Neuronal stem cell (in vitro differentiated cells): ENCODE data around the gene MIB2.

ENCODE experiments used
- DNase-seq: peaks from one replicate; pipeline ENCODE4 v3.0.0-alpha.2; 2013; ENCODE audit warnings: low spot score
- H2AFZ ChIP-seq: one replicate; pipeline ENCODE4 v1.6.1; 2013; ENCODE audit warnings: mild to moderate bottlenecking, low read length, inconsistent platforms
- H2AK5ac ChIP-seq: 2 replicates; pipeline ENCODE4 v1.6.1; 2013; ENCODE audit warnings: low read depth, mild to moderate bottlenecking, inconsistent platforms, low read length, moderate library complexity, mixed read lengths
- H2BK120ac ChIP-seq: 2 replicates; pipeline ENCODE4 v1.6.1; 2013; ENCODE audit warnings: low read depth, mild to moderate bottlenecking, inconsistent platforms, low read length, moderate library complexity, mixed read lengths
- H2BK12ac ChIP-seq: one replicate; pipeline ENCODE4 v1.6.1; 2013; ENCODE audit warnings: low read length, inconsistent platforms
- H2BK15ac ChIP-seq: 2 replicates; pipeline ENCODE4 v1.6.1; 2013; ENCODE audit warnings: mild to moderate bottlenecking, low read length, inconsistent platforms, mixed read lengths
- H2BK5ac ChIP-seq: one replicate; pipeline ENCODE4 v1.6.1; 2013; ENCODE audit warnings: inconsistent platforms, mild to moderate bottlenecking, low read length, moderate library complexity
- H3K14ac ChIP-seq: one replicate; pipeline ENCODE4 v1.6.1; 2013; ENCODE audit warnings: low read length, inconsistent platforms
- H3K18ac ChIP-seq: 2 replicates; pipeline ENCODE4 v1.6.1; 2013; ENCODE audit warnings: low read length, inconsistent platforms
- H3K23ac ChIP-seq: 2 replicates; pipeline ENCODE4 v1.6.1; 2013; ENCODE audit warnings: low read depth, mild to moderate bottlenecking, mixed read lengths, low read length, inconsistent platforms; ENCODE audit not compliant: poor library complexity
- H3K27ac ChIP-seq: replicated peaks from 3 replicates; pipeline ENCODE4 v1.5.1; 2013; ENCODE audit warnings: low read length, inconsistent platforms
- H3K27me3 ChIP-seq, 3 experiments: 2 replicates each; pipeline ENCODE4 v1.6.1; 2013; ENCODE audit warnings: low read length in 3 of 3, mild to moderate bottlenecking in 2 of 3, inconsistent platforms in 1 of 3, low read depth in 1 of 3, mixed read lengths in 1 of 3, moderate library complexity in 1 of 3; ENCODE audit not compliant: control insufficient read depth in 3 of 3, insufficient read depth in 3 of 3
- H3K36me3 ChIP-seq, 2 donors: replicated peaks in 1 of 2; 2 replicates each; pipeline ENCODE4 v1.6.1; 2013; ENCODE audit warnings: low read length in 2 of 2; ENCODE audit not compliant: control insufficient read depth in 2 of 2, insufficient read depth in 2 of 2
- H3K4ac ChIP-seq: 2 replicates; pipeline ENCODE4 v1.6.1; 2013; ENCODE audit warnings: inconsistent platforms, mild to moderate bottlenecking, low read length, moderate library complexity
- H3K4me1 ChIP-seq, 2 donors: 1 replicate in 1 of 2; 2 replicates in 1 of 2; pipeline ENCODE4 v1.6.1; 2013; ENCODE audit warnings: low read length in 2 of 2, low read depth in 1 of 2; ENCODE audit not compliant: control insufficient read depth in 2 of 2, insufficient read depth in 1 of 2
- H3K4me2 ChIP-seq: one replicate; pipeline ENCODE4 v1.6.1; 2013; ENCODE audit warnings: mild to moderate bottlenecking, low read length, inconsistent platforms; ENCODE audit not compliant: insufficient read depth, poor library complexity, severe bottlenecking
- H3K4me3 ChIP-seq, 2 donors: 2 replicates each; pipeline ENCODE4 v1.5.1; 2013; ENCODE audit warnings: low read length in 2 of 2, mild to moderate bottlenecking in 2 of 2, inconsistent platforms in 1 of 2, moderate library complexity in 1 of 2
- H3K79me1 ChIP-seq: one replicate; pipeline ENCODE4 v1.6.1; 2013; ENCODE audit warnings: low read depth, mild to moderate bottlenecking, inconsistent platforms, low read length, moderate library complexity
- H3K9ac ChIP-seq: one replicate; pipeline ENCODE4 v1.6.1; 2013; ENCODE audit warnings: mild to moderate bottlenecking, low read depth, low read length, inconsistent platforms; ENCODE audit not compliant: poor library complexity
- H3K9me3 ChIP-seq, 2 donors: replicated peaks in 1 of 2; 2 replicates each; pipeline versions ENCODE3 to v1.6.1; 2013; ENCODE audit warnings: low read length in 2 of 2, mild to moderate bottlenecking in 2 of 2, inconsistent platforms in 1 of 2, low read depth in 1 of 2, mixed read lengths in 1 of 2, moderate library complexity in 1 of 2; ENCODE audit not compliant: control insufficient read depth in 2 of 2, insufficient read depth in 1 of 2
- H4K8ac ChIP-seq: one replicate; pipeline ENCODE4 v1.6.1; 2013; ENCODE audit warnings: low read depth, mild to moderate bottlenecking, inconsistent platforms, low read length, moderate library complexity
- H4K91ac ChIP-seq: one replicate; pipeline ENCODE4 v1.6.1; 2013; ENCODE audit warnings: low read length, low read depth, mild to moderate bottlenecking, inconsistent platforms; ENCODE audit not compliant: poor library complexity
- WGBS, 2 donors: extraction: QIAGEN DNeasy Blood & Tissue Kit; methylation state at CpG; one replicate each; pipeline ENCODE4 v1.1.7; 2013; ENCODE audit warnings: missing lambda C conversion rate in 2 of 2, mixed read lengths in 1 of 2; ENCODE audit not compliant: insufficient read length in 2 of 2, insufficient replicate concordance in 1 of 2; ENCODE audit errors: extremely low coverage in 2 of 2; 5-methylcytosine and 5-hydroxymethylcytosine counted together

The MIB2 gene

DNA sequence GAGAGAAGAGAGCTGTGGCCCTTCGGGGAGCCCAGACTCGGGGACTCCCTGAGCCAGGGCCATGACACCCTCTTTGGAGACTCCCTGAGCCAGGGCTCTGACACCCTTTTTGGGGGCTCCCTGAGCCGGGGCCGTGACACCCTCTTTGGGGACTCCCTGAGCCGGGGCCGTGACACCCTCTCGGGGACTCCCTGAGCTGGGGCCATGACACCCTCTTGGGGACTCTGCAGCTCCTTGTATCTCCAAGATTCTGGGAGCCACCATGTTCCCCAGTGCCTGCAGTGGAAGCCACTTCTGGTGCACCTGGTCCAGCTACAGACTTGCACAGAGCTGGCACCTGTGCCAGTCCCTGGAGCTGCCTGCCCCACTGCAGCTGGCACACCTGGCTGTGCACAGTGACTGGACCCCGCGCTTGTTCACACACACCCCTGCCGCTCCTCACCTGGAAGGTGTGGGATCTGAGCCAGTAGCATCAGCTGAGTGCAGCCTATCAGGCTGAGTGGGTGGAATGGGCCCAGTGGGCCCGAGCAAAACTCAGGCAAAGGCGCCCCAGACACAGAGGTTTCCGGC lies 36.8 kb upstream of the MIB2 start:
- no peak overlapping the region for H2BK5ac ChIP-seq
- no peak overlapping the region for H3K18ac ChIP-seq
- H3K27ac ChIP-seq = no peak overlapping the region
- H3K36me3 ChIP-seq = no peaks in the 10 kb centered on the region
- H3K4me2 ChIP-seq = no peak overlapping the region
- H3K9ac ChIP-seq = no peak overlapping the region
- H2AK5ac ChIP-seq = peak overlapping the region; percentile 70
- H3K4me3 ChIP-seq = no peak overlapping the region
- DNase-seq = no peak
- no peak overlapping the region for H3K23ac ChIP-seq
- H3K27me3 ChIP-seq = peaks cover 0 to 34% (median 6%) of the 10 kb centered on the region in 3 experiments
- no peaks in the 10 kb centered on the region for H3K9me3 ChIP-seq
- peak overlapping the region; percentile 29 for H2AFZ ChIP-seq
- peaks cover 2 to 3% of the 10 kb centered on the region in 2 donors for H3K4me1 ChIP-seq
- WGBS, 2 donors = no CpG with 5 or more reads among the region's 13 CpGs
- no peak overlapping the region for H4K8ac ChIP-seq
- H3K79me1 ChIP-seq = peaks cover 2% of the 10 kb centered on the region
- H3K4ac ChIP-seq = no peak overlapping the region
- H2BK120ac ChIP-seq = no peak overlapping the region
- H4K91ac ChIP-seq = no peak overlapping the region
- no peak overlapping the region for H2BK12ac ChIP-seq
- H2BK15ac ChIP-seq = no peak overlapping the region
- no peak overlapping the region for H3K14ac ChIP-seq

DNA sequence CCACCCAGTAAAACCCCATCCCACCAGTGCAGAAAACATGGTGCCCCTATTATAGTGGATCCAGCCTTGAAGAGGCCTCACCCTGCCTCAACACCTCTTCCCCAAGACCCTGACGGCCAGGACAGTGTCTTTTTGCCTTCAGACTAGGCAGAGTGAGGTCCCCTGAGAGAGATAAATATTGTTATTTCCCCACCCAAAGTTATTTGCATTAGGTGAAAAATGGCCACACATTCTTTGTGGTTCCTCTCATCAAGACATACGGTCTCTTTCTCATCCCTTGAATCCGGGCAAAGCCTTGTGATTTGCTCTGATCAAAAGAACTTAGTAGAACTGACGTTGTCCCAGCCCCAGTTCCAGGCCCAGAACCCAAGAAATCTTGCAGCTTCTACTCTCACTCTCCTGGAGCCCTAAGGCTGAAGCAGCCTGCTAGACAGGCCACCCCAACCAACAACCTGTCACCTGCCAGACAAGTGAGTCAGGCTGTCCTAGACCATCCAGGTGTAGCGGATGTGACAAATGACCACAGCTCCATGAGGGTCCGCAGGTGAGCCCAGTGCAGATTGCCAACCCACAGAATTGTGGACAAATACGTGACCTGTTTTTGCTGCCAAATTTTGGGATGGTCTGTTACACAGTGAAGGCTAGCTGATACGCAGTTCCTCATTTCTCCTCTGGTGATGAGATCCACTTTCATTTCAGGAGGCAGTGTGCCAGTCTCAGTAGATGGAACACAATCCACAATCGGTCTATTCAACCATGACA lies 32.5 kb upstream of the MIB2 start:
- DNase-seq = no peak
- Histone ChIP-seq H3K27me3 (peaks cover 0 to 40% (median 7%) of the 10 kb centered on the region in 3 experiments), H3K4ac (no peak overlapping the region), H3K9me3 (no peaks in the 10 kb centered on the region), H3K9ac (no peak overlapping the region), H3K14ac (no peak overlapping the region), H2BK15ac (no peak overlapping the region), H3K27ac (no peak overlapping the region), H3K4me3 (no peak overlapping the region), H2AK5ac (no peak overlapping the region), H2AFZ (no peak overlapping the region), H4K91ac (no peak overlapping the region), H2BK12ac (no peak overlapping the region), H3K23ac (no peak overlapping the region), H3K18ac (no peak overlapping the region), H3K4me1 (no peaks in the 10 kb centered on the region), H3K79me1 (no peaks in the 10 kb centered on the region), H4K8ac (no peak overlapping the region), H2BK5ac (no peak overlapping the region), H3K36me3 (no peaks in the 10 kb centered on the region), H2BK120ac (no peak overlapping the region), H3K4me2 (no peak overlapping the region)
- no CpG with 5 or more reads among the region's 9 CpGs for WGBS, 2 donors

DNA sequence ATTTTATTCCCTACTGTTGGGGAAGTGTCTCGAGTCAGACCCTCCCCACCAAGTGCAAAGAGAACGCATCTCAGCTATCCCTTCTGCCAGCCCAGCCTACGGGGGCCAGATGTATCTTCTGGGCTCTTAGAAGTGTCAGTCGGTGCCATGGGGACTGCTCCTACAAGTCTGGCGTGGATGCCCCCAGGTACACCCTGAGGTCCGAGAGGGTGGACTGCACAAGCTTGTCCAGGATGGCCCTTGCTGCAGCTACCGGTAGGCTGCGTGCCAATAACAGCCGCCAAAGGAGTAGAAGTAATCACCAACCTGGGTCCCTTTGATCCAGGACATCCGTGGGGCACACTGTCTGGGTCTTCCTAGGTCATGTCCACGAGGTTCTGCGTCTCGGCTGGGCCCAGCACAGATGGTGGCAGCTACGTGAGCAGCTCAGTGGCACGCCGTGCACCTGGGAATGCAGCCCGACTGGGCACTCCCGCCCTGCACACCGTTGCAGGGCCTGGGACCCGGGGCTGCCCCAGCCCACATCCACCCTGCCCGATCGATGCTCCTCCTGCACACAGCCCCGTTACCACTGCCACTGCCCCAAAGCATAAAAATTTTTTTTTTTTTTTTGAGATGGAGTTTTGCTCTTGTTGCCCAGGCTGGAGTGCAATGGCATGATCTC lies 31.8 kb upstream of the MIB2 start:
- no peaks in the 10 kb centered on the region for H3K36me3 ChIP-seq
- H4K91ac ChIP-seq = no peak overlapping the region
- no peak for DNase-seq
- H3K14ac ChIP-seq = no peak overlapping the region
- H3K23ac ChIP-seq = no peak overlapping the region
- no peaks in the 10 kb centered on the region for H3K79me1 ChIP-seq
- no peak overlapping the region for H4K8ac ChIP-seq
- no peak overlapping the region for H3K18ac ChIP-seq
- no peak overlapping the region for H3K4ac ChIP-seq
- no peak overlapping the region for H2BK15ac ChIP-seq
- H2BK120ac ChIP-seq = no peak overlapping the region
- no CpG with 5 or more reads among the region's 23 CpGs for WGBS, 2 donors
- H3K27me3 ChIP-seq = peaks cover 0 to 39% (median 5%) of the 10 kb centered on the region in 3 experiments
- no peak overlapping the region for H3K4me2 ChIP-seq
- no peak overlapping the region for H3K27ac ChIP-seq
- no peak overlapping the region for H2BK12ac ChIP-seq
- no peak overlapping the region for H3K9ac ChIP-seq
- H2BK5ac ChIP-seq = no peak overlapping the region
- no peak overlapping the region for H2AK5ac ChIP-seq
- H3K4me1 ChIP-seq = no peaks in the 10 kb centered on the region
- H2AFZ ChIP-seq = no peak overlapping the region
- no peak overlapping the region for H3K4me3 ChIP-seq
- H3K9me3 ChIP-seq = no peaks in the 10 kb centered on the region

DNA sequence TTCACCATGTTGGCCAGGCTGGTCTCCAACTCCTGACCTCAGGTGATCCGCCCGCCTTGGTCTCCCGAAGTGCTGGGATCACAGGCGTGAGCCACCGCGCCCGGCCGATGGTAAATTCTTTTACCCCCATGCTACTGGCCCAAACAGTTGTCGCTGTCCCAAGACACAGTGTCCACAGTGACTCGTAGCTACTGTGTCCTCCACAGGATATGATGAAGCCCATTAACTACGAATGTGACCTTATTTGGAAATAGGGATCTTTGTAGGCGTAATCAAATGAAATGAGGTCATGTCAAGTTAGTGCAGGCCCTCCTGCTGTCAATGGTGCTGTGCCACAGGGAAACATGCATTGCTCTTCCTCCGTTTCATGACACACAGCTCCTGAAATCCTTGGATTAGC lies 23.8 kb upstream of the MIB2 start:
- Histone ChIP-seq H3K4me1 (no peaks in the 10 kb centered on the region), H3K4me3 (no peak overlapping the region), H3K4ac (no peak overlapping the region), H2BK12ac (no peak overlapping the region), H3K36me3 (no peaks in the 10 kb centered on the region), H3K23ac (no peak overlapping the region), H3K4me2 (no peak overlapping the region), H3K27ac (no peak overlapping the region), H2BK120ac (no peak overlapping the region), H3K18ac (no peak overlapping the region), H3K9ac (no peak overlapping the region), H3K27me3 (peaks cover 0 to 4% (median 0%) of the 10 kb centered on the region in 3 experiments), H2BK5ac (no peak overlapping the region), H3K79me1 (no peaks in the 10 kb centered on the region), H4K8ac (no peak overlapping the region), H2AK5ac (no peak overlapping the region), H3K14ac (no peak overlapping the region), H2BK15ac (no peak overlapping the region), H3K9me3 (no peaks in the 10 kb centered on the region), H2AFZ (no peak overlapping the region), H4K91ac (no peak overlapping the region)
- no CpG with 5 or more reads among the region's 13 CpGs for WGBS, 2 donors
- DNase-seq = no peak
